ENCODE results near the gene GPS2.
"Not testable (repeated sequence)": the region's sequence is repeated elsewhere in the genome, so short reads cannot be mapped to it uniquely, and the experiment has no call there.

Gene GPS2

GRCh38 chr17:7348478-7349242 lies 33.5 kb upstream of the GPS2 start:
- Mint-ChIP-seq H3K9me3 (no peaks in the 10 kb centered on the region), H3K27me3 (peaks cover 4% of the 10 kb centered on the region), H3K36me3 (peaks cover 70% of the 10 kb centered on the region), H3K4me1 (peaks cover 53% of the 10 kb centered on the region), H3K4me3 (no peak overlapping the region), H3K27ac (peak overlapping the region; percentile 37)
- CTCF ChIA-PET = interaction anchor here (1.0 to 4.4 kb wide), 6 partner anchors 12 to 303 kb away, joined by 3 to 29 read pairs (median 3); partner anchors contain the start of genes ACAP1 and NEURL4
- no peak for DNase-seq

GRCh38 chr17:7347630-7348477 lies 32.7 kb upstream of the GPS2 start:
- H3K4me1 Mint-ChIP-seq = peaks cover 49% of the 10 kb centered on the region

DNA sequence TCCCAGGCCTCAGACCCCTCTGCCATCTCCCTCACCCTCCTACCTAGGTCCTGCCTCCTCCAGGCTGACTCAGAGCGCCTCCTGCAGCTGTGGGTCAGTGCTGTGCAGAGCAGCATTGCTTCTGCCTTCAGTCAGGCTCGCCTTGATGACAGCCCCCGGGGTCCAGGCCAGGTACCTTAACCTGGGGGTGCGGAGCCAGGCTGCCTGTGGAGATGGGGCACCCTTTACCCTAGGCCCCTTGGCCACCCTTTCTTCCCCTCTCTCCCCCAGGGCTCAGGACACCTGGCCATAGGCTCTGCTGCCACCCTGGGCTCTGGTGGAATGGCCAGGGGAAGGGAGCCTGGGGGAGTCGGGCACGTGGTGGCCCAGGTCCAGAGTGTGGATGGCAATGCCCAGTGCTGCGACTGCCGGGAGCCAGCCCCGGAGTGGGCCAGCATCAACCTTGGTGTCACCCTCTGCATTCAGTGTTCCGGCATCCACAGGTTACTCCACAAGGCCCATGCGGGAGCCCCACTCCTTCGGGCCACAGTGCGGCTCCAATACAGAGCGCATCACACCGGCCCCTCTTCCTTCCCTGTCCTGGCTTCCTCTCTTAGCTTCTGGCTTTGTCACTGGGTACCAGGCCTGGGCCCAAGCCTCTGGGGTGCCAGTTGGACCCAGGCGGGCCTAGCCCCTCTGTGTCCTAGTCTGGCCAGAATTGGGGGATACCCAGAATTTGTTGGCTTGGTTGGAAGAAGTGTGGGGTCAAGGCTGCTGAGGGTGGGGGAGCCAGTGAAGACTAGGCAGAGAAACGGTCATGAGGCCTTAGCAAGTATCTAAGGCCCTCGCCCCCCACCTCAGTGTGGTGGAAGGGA lies 31.8 kb upstream of the GPS2 start:
- CTCF ChIA-PET = interaction anchor here (2.9 to 4.1 kb wide), 2 partner anchors 10 to 22 kb away, joined by 13 to 29 read pairs; partner anchors contain the start of gene ACAP1
- Mint-ChIP-seq H3K9me3 (no peaks in the 10 kb centered on the region), H3K4me1 (peaks cover 43% of the 10 kb centered on the region), H3K27ac (no peak overlapping the region), H3K27me3 (peaks cover 4% of the 10 kb centered on the region), H3K36me3 (peaks cover 68% of the 10 kb centered on the region), H3K4me3 (no peak overlapping the region)
- no peak for DNase-seq

More at GRCh38 chr17:7347630-7348477, 32.7 kb upstream of the GPS2 start:
- CTCF ChIA-PET = interaction anchor here (0.7 to 4.4 kb wide), 4 partner anchors 12 to 302 kb away, joined by 3 to 29 read pairs (median 4); partner anchors contain the start of gene ACAP1
- peaks cover 72% of the 10 kb centered on the region for H3K36me3 Mint-ChIP-seq
- peak overlapping the region; percentile 42 for H3K27ac Mint-ChIP-seq
- no peak for DNase-seq
- H3K27me3 Mint-ChIP-seq = peaks cover 4% of the 10 kb centered on the region
- no peaks in the 10 kb centered on the region for H3K9me3 Mint-ChIP-seq
- no peak overlapping the region for H3K4me3 Mint-ChIP-seq

GRCh38 chr17:7343250-7343649 lies 28.1 kb upstream of the GPS2 start:
- CTCF ChIA-PET = interaction anchor here (1.9 to 4.1 kb wide), 2 partner anchors 13 to 18 kb away, joined by 7 to 29 read pairs; no protein-coding TSS in a partner anchor
- no peaks in the 10 kb centered on the region for H3K27me3 Mint-ChIP-seq
- H3K9me3 Mint-ChIP-seq = no peaks in the 10 kb centered on the region
- peaks cover 63% of the 10 kb centered on the region for H3K36me3 Mint-ChIP-seq
- no peak overlapping the region for H3K27ac Mint-ChIP-seq
- no peak overlapping the region for H3K4me3 Mint-ChIP-seq
- DNase-seq = no peak
- H3K4me1 Mint-ChIP-seq = peaks cover 36% of the 10 kb centered on the region

DNA sequence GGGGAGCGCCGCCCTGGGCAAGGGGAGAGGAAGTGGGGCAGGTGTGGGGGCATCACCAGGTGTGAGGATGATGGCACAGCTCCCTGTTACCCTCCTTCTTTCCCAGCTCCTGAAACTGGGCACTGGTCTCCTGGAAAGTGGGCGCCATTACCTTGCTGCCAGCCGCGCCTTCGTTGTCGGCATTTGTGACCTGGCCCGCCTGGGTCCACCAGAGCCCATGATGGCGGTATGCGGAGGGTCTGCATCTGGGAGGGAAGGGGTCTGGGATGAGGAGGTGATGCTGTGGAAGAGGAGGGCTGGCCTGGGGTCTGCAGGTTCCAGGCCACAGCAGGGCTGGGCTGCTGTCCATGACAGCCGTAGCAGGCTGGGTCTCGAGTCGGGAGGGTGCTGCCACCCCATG lies 26.7 kb upstream of the GPS2 start:
- H3K36me3 Mint-ChIP-seq = peaks cover 64% of the 10 kb centered on the region
- H3K4me3 Mint-ChIP-seq = no peak overlapping the region
- H3K4me1 Mint-ChIP-seq = peaks cover 41% of the 10 kb centered on the region
- no peaks in the 10 kb centered on the region for H3K9me3 Mint-ChIP-seq
- no peaks in the 10 kb centered on the region for H3K27me3 Mint-ChIP-seq
- DNase-seq = no peak
- CTCF ChIA-PET = interaction anchor here (1.1 to 2.0 kb wide), 4 partner anchors 12 to 28 kb away, joined by 4 to 7 read pairs (median 5); partner anchors contain the start of gene NEURL4
- H3K27ac Mint-ChIP-seq = peak overlapping the region; percentile 28

DNA sequence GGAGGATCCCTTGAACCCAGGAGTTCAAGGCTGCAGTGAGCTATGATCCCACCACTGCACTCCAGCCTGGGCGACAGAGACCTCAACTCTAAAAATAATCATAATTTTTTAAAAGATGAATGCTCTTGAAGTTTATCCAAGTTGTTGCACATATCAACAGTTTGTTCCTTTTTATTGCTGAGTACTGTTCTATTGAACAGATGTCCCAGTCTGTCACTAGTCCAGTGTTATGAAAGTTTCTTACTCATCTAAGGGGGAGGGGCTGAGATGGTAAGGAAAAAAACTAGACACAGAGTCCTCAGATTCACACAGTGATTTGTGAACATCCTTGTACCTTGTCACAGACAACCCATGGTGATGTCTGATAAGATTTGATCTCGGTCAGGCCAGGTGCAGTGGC lies 25.0 kb upstream of the GPS2 start:
- H3K4me3 Mint-ChIP-seq = no peak overlapping the region
- H3K27ac Mint-ChIP-seq = no peak overlapping the region
- H3K27me3 Mint-ChIP-seq = no peaks in the 10 kb centered on the region
- CTCF ChIA-PET = interaction anchor here (2.0 to 6.3 kb wide), 2 partner anchors 15 to 27 kb away, joined by 4 to 54 read pairs; no protein-coding TSS in a partner anchor
- H3K4me1 Mint-ChIP-seq = peaks cover 52% of the 10 kb centered on the region
- no peak for DNase-seq
- peaks cover 56% of the 10 kb centered on the region for H3K36me3 Mint-ChIP-seq
- no peaks in the 10 kb centered on the region for H3K9me3 Mint-ChIP-seq

- DNase-seq, H3K27me3 Mint-ChIP-seq, H3K9me3 Mint-ChIP-seq: not testable (repeated sequence)
- H3K27ac Mint-ChIP-seq = peak overlapping the region; percentile 95
- peaks cover 39% of the 10 kb centered on the region for H3K36me3 Mint-ChIP-seq
- H3K4me3 Mint-ChIP-seq = peak overlapping the region; percentile 88
- H3K4me1 Mint-ChIP-seq = peaks cover 66% of the 10 kb centered on the region
- CTCF ChIA-PET = interaction anchor here (1.2 to 6.3 kb wide), 9 partner anchors 8 to 223 kb away, joined by 5 to 54 read pairs (median 13); partner anchors contain the start of genes GPS2 and TMEM95
Observed at GRCh38 chr17:7337600-7337999, 22.4 kb upstream of the GPS2 start.

GRCh38 chr17:7336240-7337175 lies 21.3 kb upstream of the GPS2 start, which contains the start of gene ACAP1:
ACAP1 (plus strand) TSS chr17:7336529; CDS start chr17:7336735, 206 bp downstream.
- CTCF ChIA-PET = interaction anchor here (0.9 to 6.3 kb wide), 14 partner anchors 9 to 224 kb away, joined by 3 to 54 read pairs (median 7); partner anchors contain the start of genes GPS2, NLGN2 and TMEM95
- Mint-ChIP-seq H3K27me3 (no peaks in the 10 kb centered on the region), H3K9me3 (no peaks in the 10 kb centered on the region), H3K4me3 (peak within 1 kb of the TSS; percentile 88), H3K27ac (peak within 1 kb of the TSS; percentile 95), H3K36me3 (peaks cover 33% of the 10 kb centered on the region), H3K4me1 (peaks cover 72% of the 10 kb centered on the region)
- peak; percentile 95 for DNase-seq

DNA sequence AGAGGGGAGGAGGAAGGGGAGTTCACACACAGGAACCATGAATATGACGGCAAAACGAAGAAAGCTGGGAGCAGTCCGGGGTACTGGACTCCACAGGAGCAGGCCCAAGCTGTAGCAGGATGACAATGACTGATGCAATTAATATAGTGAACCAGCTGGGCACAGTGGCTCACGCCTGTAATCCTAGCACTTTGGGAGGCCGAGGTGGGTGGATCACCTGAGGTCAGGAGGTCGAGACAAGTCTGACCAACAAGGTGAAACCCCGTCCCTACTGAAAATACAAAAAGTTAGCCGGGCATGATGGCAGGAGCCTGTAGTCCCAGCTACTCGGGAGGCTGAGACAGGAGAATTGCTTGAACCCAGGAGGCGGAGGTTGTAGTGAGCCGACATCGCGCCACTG lies 20.6 kb upstream of the GPS2 start:
- not testable (repeated sequence) for H3K9me3 Mint-ChIP-seq, H3K27me3 Mint-ChIP-seq, DNase-seq
- Mint-ChIP-seq H3K4me3 (peak overlapping the region; percentile 88), H3K36me3 (peaks cover 28% of the 10 kb centered on the region), H3K4me1 (peaks cover 76% of the 10 kb centered on the region), H3K27ac (peak overlapping the region; percentile 95)
- CTCF ChIA-PET = interaction anchor here (0.9 to 6.3 kb wide), 12 partner anchors 10 to 101 kb away, joined by 3 to 54 read pairs (median 9); partner anchors contain the start of genes GPS2, NLGN2 and TMEM95

DNA sequence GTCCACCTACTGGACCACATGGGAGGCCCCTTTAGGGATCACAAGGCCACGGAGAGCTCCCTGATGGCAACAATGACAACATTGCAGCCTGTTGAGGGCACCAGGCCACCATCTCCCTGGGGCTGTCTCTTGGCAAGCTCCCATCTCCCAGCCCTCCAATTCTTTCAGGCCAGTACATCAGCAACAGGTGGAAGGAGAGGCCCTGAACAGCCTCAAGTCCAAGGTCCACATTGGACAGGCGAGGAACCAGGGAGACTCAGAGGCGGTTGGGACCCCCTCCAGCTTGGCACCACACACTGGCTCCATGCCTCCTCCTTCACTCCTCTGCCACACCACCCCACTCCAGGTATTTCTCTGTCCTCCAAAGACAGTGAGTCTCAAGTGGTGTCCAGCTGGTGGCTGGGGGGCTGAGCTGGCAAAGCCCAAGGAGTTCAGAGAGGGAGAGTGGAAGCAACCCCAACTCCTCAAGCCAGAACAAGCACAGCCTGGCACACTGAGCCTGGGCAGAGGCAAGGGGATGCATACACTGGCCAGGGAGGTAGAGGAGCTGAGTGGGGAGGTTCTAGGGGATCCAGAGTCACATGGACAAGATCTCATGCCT lies 19.9 kb upstream of the GPS2 start:
- Mint-ChIP-seq H3K4me3 (peak overlapping the region; percentile 88), H3K27ac (no peak overlapping the region), H3K36me3 (peaks cover 23% of the 10 kb centered on the region), H3K9me3 (no peaks in the 10 kb centered on the region), H3K4me1 (peaks cover 76% of the 10 kb centered on the region), H3K27me3 (no peaks in the 10 kb centered on the region)
- CTCF ChIA-PET = interaction anchor here (1.3 to 6.3 kb wide), 3 partner anchors 9 to 39 kb away, joined by 3 to 54 read pairs (median 29); no protein-coding TSS in a partner anchor
- DNase-seq = no peak

DNA sequence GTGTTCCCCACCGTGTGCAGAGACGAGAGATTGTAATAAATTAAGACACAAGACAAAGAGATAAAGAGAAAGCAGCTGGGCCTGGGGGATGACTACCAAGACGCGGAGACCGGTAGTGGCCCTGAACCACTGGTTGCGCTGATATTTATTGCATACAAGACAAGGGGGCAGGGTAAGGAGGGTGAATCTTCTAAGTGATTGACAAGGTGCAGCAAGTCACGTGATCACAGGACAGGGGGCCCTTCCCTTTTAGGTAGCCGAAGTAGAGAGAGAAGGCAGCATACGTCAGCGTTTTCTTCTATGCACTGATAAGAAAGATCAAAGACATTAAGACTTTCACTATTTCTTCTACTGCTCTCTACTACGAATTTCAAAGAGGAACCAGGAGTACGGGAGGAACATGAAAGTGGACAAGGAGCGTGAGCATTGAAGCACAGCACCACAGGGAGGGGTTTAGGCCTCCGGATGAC lies 17.5 kb upstream of the GPS2 start:
- H3K27me3 Mint-ChIP-seq, H3K9me3 Mint-ChIP-seq, CTCF ChIA-PET: not testable (repeated sequence)
- Mint-ChIP-seq H3K4me1 (peaks cover 79% of the 10 kb centered on the region), H3K27ac (peak overlapping the region; percentile 86), H3K36me3 (peaks cover 11% of the 10 kb centered on the region), H3K4me3 (peak overlapping the region; percentile 48)
- peak; percentile 62 for DNase-seq

- Mint-ChIP-seq H3K27me3 (no peaks in the 10 kb centered on the region), H3K27ac (peak overlapping the region; percentile 86), H3K36me3 (peaks cover 6% of the 10 kb centered on the region), H3K4me3 (peak overlapping the region; percentile 48), H3K4me1 (peaks cover 79% of the 10 kb centered on the region), H3K9me3 (no peaks in the 10 kb centered on the region)
- no peak for DNase-seq
- CTCF ChIA-PET = no interaction called here
Observed at GRCh38 chr17:7332111-7332510, 17.0 kb upstream of the GPS2 start.
